ENCODE measurements around the gene UROC1. TPM values are rescaled to one million over a fixed set of nuclear protein-coding genes. Genes with fewer than 3 reads are reported as not detected.

Gene UROC1
- total RNA-seq, 1 donor from 2014 or later = not detected

- H3K27me3 Mint-ChIP-seq (ENCODE audit: low read depth) = no peaks in the 10 kb centered on the region
- no peak overlapping the region for H3K27ac Mint-ChIP-seq
- DNase-seq (ENCODE audit: low spot score) = no peak
- H3K9me3 Mint-ChIP-seq = no peaks in the 10 kb centered on the region
- H3K4me3 Mint-ChIP-seq (ENCODE audit: low read depth) = no peak overlapping the region
- H3K4me1 Mint-ChIP-seq (ENCODE audit: low read depth) = no peaks in the 10 kb centered on the region
- H3K36me3 Mint-ChIP-seq (ENCODE audit: low read depth) = no peaks in the 10 kb centered on the region
- intact Hi-C loops (cut with micrococcal nuclease) = no loop called here
Observed at GRCh38 chr3:126512916-126513650, 4.5 kb downstream of the UROC1 start.

DNA sequence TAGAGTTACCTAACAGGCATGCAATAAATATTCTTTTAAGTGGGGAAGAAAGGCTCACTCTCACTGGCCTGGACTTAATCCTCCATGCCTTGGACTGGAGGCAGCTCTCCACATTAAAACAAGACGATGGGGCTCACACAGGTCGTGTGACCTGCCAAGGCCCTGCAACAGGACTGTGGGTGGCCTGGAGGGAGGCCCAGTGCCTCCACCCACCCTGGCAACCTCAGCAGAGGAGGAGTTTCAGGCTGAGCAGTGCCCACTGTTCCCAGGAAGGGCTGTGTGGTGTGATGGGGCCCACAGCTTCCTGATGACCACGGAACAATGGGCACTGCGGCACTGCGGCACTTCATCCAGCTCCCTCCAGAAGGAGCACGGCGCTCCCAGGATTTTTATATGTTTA lies 5.5 kb downstream of the UROC1 start:
- no peaks in the 10 kb centered on the region for H3K4me1 Mint-ChIP-seq (ENCODE audit: low read depth)
- no peaks in the 10 kb centered on the region for H3K27me3 Mint-ChIP-seq (ENCODE audit: low read depth)
- no peaks in the 10 kb centered on the region for H3K36me3 Mint-ChIP-seq (ENCODE audit: low read depth)
- no peaks in the 10 kb centered on the region for H3K9me3 Mint-ChIP-seq
- DNase-seq (ENCODE audit: low spot score) = no peak
- no peak overlapping the region for H3K4me3 Mint-ChIP-seq (ENCODE audit: low read depth)
- intact Hi-C loops (cut with micrococcal nuclease) = no loop called here
- no peak overlapping the region for H3K27ac Mint-ChIP-seq

DNA sequence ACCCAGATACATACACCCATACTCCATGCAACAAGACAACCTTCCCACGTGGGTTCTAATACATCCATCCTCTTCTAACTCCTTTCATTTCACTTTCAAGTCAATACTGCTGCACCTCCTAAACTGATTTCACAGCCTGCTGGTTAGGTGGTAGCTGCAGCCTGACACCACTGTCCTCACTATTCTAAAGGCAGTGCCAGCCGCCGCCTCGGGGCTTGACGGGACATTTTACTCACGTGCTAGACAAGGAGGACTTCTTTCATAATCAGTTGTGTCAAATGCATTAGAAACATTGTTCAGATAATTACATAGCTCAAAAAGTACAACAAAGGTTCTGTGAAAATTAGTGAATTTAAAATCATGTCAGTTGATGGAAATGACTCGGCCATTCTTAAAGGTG lies 6.3 kb downstream of the UROC1 start:
- no peak for DNase-seq (ENCODE audit: low spot score)
- H3K9me3 Mint-ChIP-seq = no peaks in the 10 kb centered on the region
- no peak overlapping the region for H3K27ac Mint-ChIP-seq
- H3K36me3 Mint-ChIP-seq (ENCODE audit: low read depth) = no peaks in the 10 kb centered on the region
- H3K4me1 Mint-ChIP-seq (ENCODE audit: low read depth) = no peaks in the 10 kb centered on the region
- intact Hi-C loops (cut with micrococcal nuclease) = no loop called here
- H3K27me3 Mint-ChIP-seq (ENCODE audit: low read depth) = no peaks in the 10 kb centered on the region
- H3K4me3 Mint-ChIP-seq (ENCODE audit: low read depth) = no peak overlapping the region

GRCh38 chr3:126510308-126510910 lies 7.2 kb downstream of the UROC1 start:
- no peaks in the 10 kb centered on the region for H3K4me1 Mint-ChIP-seq (ENCODE audit: low read depth)
- no peaks in the 10 kb centered on the region for H3K36me3 Mint-ChIP-seq (ENCODE audit: low read depth)
- no peak for DNase-seq (ENCODE audit: low spot score)
- H3K9me3 Mint-ChIP-seq = no peaks in the 10 kb centered on the region
- no peaks in the 10 kb centered on the region for H3K27me3 Mint-ChIP-seq (ENCODE audit: low read depth)
- H3K4me3 Mint-ChIP-seq (ENCODE audit: low read depth) = no peak overlapping the region
- no peak overlapping the region for H3K27ac Mint-ChIP-seq
- intact Hi-C loops (cut with micrococcal nuclease) = no loop called here

- no peaks in the 10 kb centered on the region for H3K9me3 Mint-ChIP-seq
- H3K27me3 Mint-ChIP-seq (ENCODE audit: low read depth) = no peaks in the 10 kb centered on the region
- H3K4me1 Mint-ChIP-seq (ENCODE audit: low read depth) = no peaks in the 10 kb centered on the region
- H3K4me3 Mint-ChIP-seq (ENCODE audit: low read depth) = no peak overlapping the region
- H3K27ac Mint-ChIP-seq = no peak overlapping the region
- DNase-seq (ENCODE audit: low spot score) = no peak
- H3K36me3 Mint-ChIP-seq (ENCODE audit: low read depth) = no peaks in the 10 kb centered on the region
- intact Hi-C loops (cut with micrococcal nuclease) = no loop called here
Observed at GRCh38 chr3:126509597-126510307, 7.8 kb downstream of the UROC1 start.

DNA sequence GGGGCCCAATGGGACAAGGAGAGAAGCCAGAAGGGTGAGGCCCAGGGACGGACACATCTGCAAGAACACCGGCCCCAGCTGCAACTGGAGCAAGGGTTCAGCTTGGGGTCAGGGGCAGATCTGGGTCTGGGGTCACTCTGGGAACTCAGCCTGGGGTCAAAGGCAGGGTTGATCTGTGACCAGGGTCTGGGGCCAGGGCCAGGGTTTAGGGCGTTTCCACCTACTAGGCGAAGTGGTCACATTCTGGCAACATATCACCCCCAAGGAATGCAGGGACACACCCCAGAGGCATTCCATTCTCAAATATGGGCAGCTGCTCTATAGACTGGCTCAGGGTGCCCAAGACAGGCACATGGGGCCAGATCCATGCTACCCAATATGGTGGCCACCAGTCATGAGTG lies 9.0 kb downstream of the UROC1 start:
- no peak for DNase-seq (ENCODE audit: low spot score)
- no peaks in the 10 kb centered on the region for H3K4me1 Mint-ChIP-seq (ENCODE audit: low read depth)
- H3K27me3 Mint-ChIP-seq (ENCODE audit: low read depth) = no peaks in the 10 kb centered on the region
- H3K4me3 Mint-ChIP-seq (ENCODE audit: low read depth) = no peak overlapping the region
- intact Hi-C loops (cut with micrococcal nuclease) = no loop called here
- no peaks in the 10 kb centered on the region for H3K9me3 Mint-ChIP-seq
- H3K36me3 Mint-ChIP-seq (ENCODE audit: low read depth) = no peaks in the 10 kb centered on the region
- H3K27ac Mint-ChIP-seq = no peak overlapping the region

GRCh38 chr3:126507886-126508285 lies 9.7 kb downstream of the UROC1 start:
- Mint-ChIP-seq H3K27ac (no peak overlapping the region), H3K27me3 (ENCODE audit: low read depth) (no peaks in the 10 kb centered on the region), H3K4me3 (ENCODE audit: low read depth) (no peak overlapping the region), H3K9me3 (no peaks in the 10 kb centered on the region), H3K4me1 (ENCODE audit: low read depth) (no peaks in the 10 kb centered on the region), H3K36me3 (ENCODE audit: low read depth) (no peaks in the 10 kb centered on the region)
- no peak for DNase-seq (ENCODE audit: low spot score)
- intact Hi-C loops (cut with micrococcal nuclease) = no loop called here

DNA sequence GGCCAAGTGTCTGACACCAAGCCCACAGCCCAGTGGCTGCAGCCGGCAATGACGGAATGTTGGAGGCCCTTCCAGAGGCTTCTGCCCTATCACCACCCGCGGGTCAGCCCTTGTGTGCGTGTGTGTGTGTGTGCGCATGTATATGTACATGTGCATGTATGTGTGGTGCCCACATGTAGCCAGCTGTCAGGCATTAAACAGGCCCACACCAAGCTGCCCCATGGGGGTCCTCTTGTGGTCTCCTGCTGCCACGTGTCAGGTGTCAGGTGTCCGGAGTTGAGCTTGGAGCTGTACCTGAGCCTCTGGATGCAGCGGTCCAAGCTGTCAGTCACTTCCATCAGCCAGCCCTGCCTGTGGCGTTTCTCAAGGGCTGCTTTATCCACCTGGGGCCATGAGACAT lies 13.9 kb downstream of the UROC1 start:
- no peak for DNase-seq (ENCODE audit: low spot score)
- intact Hi-C loops (cut with micrococcal nuclease) = no loop called here
- no peaks in the 10 kb centered on the region for H3K9me3 Mint-ChIP-seq
- no peaks in the 10 kb centered on the region for H3K27me3 Mint-ChIP-seq (ENCODE audit: low read depth)
- no peaks in the 10 kb centered on the region for H3K4me1 Mint-ChIP-seq (ENCODE audit: low read depth)
- H3K4me3 Mint-ChIP-seq (ENCODE audit: low read depth) = no peak overlapping the region
- H3K27ac Mint-ChIP-seq = no peak overlapping the region
- H3K36me3 Mint-ChIP-seq (ENCODE audit: low read depth) = no peaks in the 10 kb centered on the region

DNA sequence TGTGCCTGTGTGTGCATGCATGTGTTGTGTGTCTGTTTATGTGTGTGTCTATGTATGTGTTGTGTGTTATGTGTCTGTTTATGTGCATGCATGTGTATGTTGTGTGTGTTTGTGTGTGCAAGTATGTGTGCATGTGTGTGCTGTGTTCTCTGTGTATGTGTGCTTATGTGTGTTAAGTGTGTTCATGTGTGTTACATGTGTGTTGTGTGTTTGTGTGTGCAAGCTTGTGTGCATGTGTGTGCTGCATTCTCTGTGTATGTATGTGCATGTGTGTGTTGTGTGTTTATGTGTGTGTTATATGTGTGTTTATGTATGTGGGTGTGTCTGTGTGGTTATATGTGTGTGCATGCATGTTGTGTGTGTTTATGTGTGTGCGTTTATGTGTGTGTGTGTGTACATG lies 14.9 kb downstream of the UROC1 start:
- no peaks in the 10 kb centered on the region for H3K36me3 Mint-ChIP-seq (ENCODE audit: low read depth)
- no peak for DNase-seq (ENCODE audit: low spot score)

DNA sequence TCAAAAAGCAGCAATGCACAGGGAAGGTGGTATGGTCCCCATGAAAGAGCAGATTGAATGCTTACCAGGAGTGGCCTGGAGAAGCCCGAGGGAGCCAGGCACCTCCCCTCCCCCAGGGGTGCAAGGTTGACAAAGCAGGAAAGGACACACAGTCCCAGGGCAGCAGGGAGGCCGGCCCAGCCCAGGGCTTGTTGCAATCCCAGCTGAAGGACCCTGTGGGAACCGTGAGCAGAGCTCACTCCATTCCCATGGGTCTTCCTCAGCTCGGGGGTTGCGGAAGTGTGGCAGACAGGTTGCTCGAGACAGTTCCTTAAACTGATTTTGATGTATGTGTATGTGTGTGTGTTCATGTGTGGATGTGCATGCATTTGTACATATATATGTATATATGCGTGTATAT lies 15.8 kb downstream of the UROC1 start:
- Mint-ChIP-seq H3K27me3 (ENCODE audit: low read depth) (no peaks in the 10 kb centered on the region), H3K9me3 (no peaks in the 10 kb centered on the region), H3K4me3 (ENCODE audit: low read depth) (no peak overlapping the region), H3K36me3 (ENCODE audit: low read depth) (no peaks in the 10 kb centered on the region), H3K4me1 (ENCODE audit: low read depth) (peaks cover 4% of the 10 kb centered on the region), H3K27ac (no peak overlapping the region)
- DNase-seq (ENCODE audit: low spot score) = no peak
- intact Hi-C loops (cut with micrococcal nuclease) = no loop called here

More for the DNA sequence above, 14.9 kb downstream of the UROC1 start:
- Mint-ChIP-seq H3K27me3 (ENCODE audit: low read depth) (no peaks in the 10 kb centered on the region), H3K4me3 (ENCODE audit: low read depth) (no peak overlapping the region), H3K4me1 (ENCODE audit: low read depth) (no peaks in the 10 kb centered on the region), H3K27ac (no peak overlapping the region), H3K9me3 (no peaks in the 10 kb centered on the region)
- intact Hi-C loops (cut with micrococcal nuclease) = no loop called here

DNA sequence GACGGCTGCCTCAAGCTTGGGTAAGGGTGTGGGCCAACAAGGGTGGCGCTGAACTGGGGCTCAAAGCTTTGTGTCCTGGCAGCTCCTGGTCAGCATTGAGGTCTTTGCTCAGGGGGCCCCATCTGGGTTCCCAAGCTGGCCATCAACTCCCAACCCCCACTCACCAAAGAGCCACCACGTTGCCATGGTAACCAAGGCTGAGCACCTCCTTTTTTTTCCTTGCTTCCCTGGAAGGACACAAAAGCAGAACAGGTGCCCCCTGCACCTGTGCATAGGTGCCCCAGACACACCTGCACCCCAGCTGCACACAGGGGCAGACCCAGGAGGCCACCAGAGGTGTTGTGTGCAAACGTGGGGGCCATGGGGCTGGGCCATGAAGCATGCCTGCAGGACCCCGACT lies 16.5 kb downstream of the UROC1 start:
- Mint-ChIP-seq H3K36me3 (ENCODE audit: low read depth) (no peaks in the 10 kb centered on the region), H3K4me3 (ENCODE audit: low read depth) (no peak overlapping the region), H3K9me3 (no peaks in the 10 kb centered on the region), H3K27me3 (ENCODE audit: low read depth) (no peaks in the 10 kb centered on the region), H3K27ac (no peak overlapping the region), H3K4me1 (ENCODE audit: low read depth) (peaks cover 4% of the 10 kb centered on the region)
- intact Hi-C loops (cut with micrococcal nuclease) = no loop called here
- no peak for DNase-seq (ENCODE audit: low spot score)

GRCh38 chr3:126500016-126500415 lies 17.6 kb downstream of the UROC1 start:
- Mint-ChIP-seq H3K4me1 (ENCODE audit: low read depth) (peaks cover 4% of the 10 kb centered on the region), H3K27me3 (ENCODE audit: low read depth) (no peaks in the 10 kb centered on the region), H3K4me3 (ENCODE audit: low read depth) (no peak overlapping the region), H3K27ac (no peak overlapping the region), H3K9me3 (no peaks in the 10 kb centered on the region), H3K36me3 (ENCODE audit: low read depth) (no peaks in the 10 kb centered on the region)
- no peak for DNase-seq (ENCODE audit: low spot score)
- intact Hi-C loops (cut with micrococcal nuclease) = no loop called here

DNA sequence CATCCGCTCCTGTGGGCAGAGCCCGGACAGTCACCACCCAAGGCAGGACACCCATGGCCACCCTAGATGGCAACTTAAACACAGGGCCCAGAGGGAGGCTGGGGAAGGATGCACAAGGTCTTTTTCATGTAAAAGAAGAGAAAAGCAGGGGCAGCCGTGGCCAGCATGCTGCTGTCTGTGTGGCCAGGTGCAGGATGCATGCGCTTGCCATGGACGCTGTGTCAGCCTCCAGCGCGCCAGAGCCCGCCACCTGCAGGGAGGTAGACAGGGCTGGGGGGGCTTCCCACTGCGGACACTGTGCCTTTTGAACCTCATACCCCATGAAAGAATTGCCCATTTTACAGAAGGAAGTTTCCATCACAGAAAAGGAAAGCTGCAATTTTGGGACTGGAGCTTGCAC lies 18.2 kb downstream of the UROC1 start:
- H3K4me3 Mint-ChIP-seq (ENCODE audit: low read depth) = no peak overlapping the region

More for the DNA sequence above, 18.2 kb downstream of the UROC1 start:
- no peaks in the 10 kb centered on the region for H3K36me3 Mint-ChIP-seq (ENCODE audit: low read depth)
- no peak for DNase-seq (ENCODE audit: low spot score)
- H3K27me3 Mint-ChIP-seq (ENCODE audit: low read depth) = no peaks in the 10 kb centered on the region
- intact Hi-C loops (cut with micrococcal nuclease) = no loop called here
- no peak overlapping the region for H3K27ac Mint-ChIP-seq
- H3K9me3 Mint-ChIP-seq = no peaks in the 10 kb centered on the region
- H3K4me1 Mint-ChIP-seq (ENCODE audit: low read depth) = peaks cover 4% of the 10 kb centered on the region
